ENCODE measurements around the gene CCDC40.

- TF ChIP-seq CTCF (conservative IDR thresholded peaks at IDR 0.05 in 1 of 2, IDR thresholded peaks at IDR 0.05 in 1 of 2; ENCODE audit: extremely low read depth in 1 of 2, insufficient read depth in 1 of 2, low read depth in 1 of 2, low read length in 2 of 2), result no peak
- no peak for TF ChIP-seq EZH2 (IDR thresholded peaks at IDR 0.05; ENCODE audit: borderline replicate concordance, low read length)
Measured at GRCh38 chr17:80035687-80035936, 830 bp upstream of the CCDC40 start, which contains the start of gene TBC1D16.
